ENCODE results near the gene FGD3. TPM values are rescaled to one million over a fixed set of nuclear protein-coding genes. Genes with fewer than 3 reads are reported as not detected.

The FGD3 gene
- polyA plus RNA-seq, 2 of the 4 experiments (the other 2 are of a cell fraction), result 0.18 to 0.23 TPM

DNA sequence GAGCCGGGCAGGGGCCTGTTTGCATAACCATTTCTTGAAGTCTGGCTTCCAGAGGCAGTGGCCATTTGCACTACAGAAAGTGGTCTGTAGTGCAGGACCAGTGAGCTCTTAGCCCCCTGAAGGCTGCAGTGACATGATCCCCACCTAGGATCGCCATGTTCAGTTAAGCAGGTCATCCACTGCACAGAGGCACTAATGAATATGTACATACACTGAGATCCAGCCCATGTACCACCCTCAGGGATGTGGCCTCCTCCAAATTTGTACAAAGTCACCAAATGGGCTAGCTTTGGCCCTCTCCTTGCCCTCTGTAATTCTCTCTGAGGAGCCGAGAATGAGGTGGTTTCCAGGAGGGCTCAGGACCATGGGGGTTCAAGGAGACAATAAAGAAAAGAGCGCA lies 102.9 kb downstream of the FGD3 start:
- Histone ChIP-seq H3K4me1 (no peaks in the 10 kb centered on the region), H3K4me2 (no peak overlapping the region), H3K27ac (no peak overlapping the region), H3K4me3 (no peak overlapping the region), H3K9me3 (no peaks in the 10 kb centered on the region)
- FAIRE-seq (no peak), ATAC-seq (no peak), DNase-seq (ENCODE audit: low read depth in 1 of 2, low spot score in 1 of 2) (no peak)
- CTCF ChIA-PET, result interaction anchor here (0.8 to 1.0 kb wide), 2 partner anchors 46 to 59 kb away, joined by 3 read pairs; no protein-coding TSS in a partner anchor
- POLR2A ChIA-PET, result no interaction called here
- TF ChIP-seq CTCF (IDR thresholded peaks at IDR 0.05) (no peak), ZFP36 (IDR thresholded peaks at IDR 0.05; ENCODE audit: borderline replicate concordance, partially characterized antibody) (no peak), RAD21 (conservative IDR thresholded peaks at IDR 0.05 in 1 of 2, IDR thresholded peaks at IDR 0.05 in 1 of 2) (no peak), HOXB13 (CRISPR knock-in tag; IDR thresholded peaks at IDR 0.05; ENCODE audit: low read depth) (no peak), RNF2 (IDR thresholded peaks at IDR 0.05; ENCODE audit: borderline replicate concordance, low read depth) (no peak), SMC3 (IDR thresholded peaks at IDR 0.05) (no peak), JUN (IDR thresholded peaks at IDR 0.05) (no peak), MAZ (IDR thresholded peaks at IDR 0.05; ENCODE audit: borderline replicate concordance, low read depth, low read length) (no peak)
- 79% methylated on average over 4 of the region's 4 CpGs for WGBS (ENCODE audit: missing lambda C conversion rate)

DNA sequence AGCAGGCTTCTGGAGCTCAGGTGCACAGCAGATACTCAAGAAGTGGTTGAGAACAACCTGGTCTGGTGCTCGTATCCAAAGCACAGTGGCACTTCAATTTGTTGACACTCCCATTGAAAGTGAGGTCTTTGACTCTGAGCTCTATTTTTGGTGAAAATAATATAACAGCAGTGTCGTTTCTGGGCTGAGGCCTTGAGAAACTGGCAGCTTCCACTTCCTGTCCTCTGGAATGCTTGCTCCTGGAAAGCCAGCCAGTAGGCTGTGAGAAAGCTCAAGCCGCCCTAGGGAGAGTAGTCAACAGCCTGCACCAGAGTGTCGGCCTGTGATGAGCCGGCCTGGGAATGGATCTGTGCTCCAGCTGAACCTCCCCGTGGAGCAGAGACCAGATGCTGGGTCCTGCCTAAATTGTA lies 104.4 kb downstream of the FGD3 start:
- ChIA-PET CTCF (interaction anchor here (1.1 to 1.3 kb wide), 2 partner anchors 8 to 48 kb away, joined by 4 to 6 read pairs; no protein-coding TSS in a partner anchor), POLR2A (no interaction called here)
- DNase-seq (ENCODE audit: low read depth in 1 of 2, low spot score in 1 of 2) (no peak), ATAC-seq (no peak), FAIRE-seq (no peak)
- Histone ChIP-seq H3K4me2 (no peak overlapping the region), H3K9me3 (no peaks in the 10 kb centered on the region), H3K4me1 (no peaks in the 10 kb centered on the region), H3K4me3 (no peak overlapping the region), H3K27ac (no peak overlapping the region)
- 70% methylated on average over 6 of the region's 6 CpGs for WGBS (ENCODE audit: missing lambda C conversion rate)
- TF ChIP-seq FOSL2 (IDR thresholded peaks at IDR 0.05), result no peak
- no peak for TF ChIP-seq FOSL2 (CRISPR knock-in tag; IDR thresholded peaks at IDR 0.05)
- TF ChIP-seq HDAC2 (IDR thresholded peaks at IDR 0.05), result no peak
- TF ChIP-seq HOXA7 (CRISPR knock-in tag; IDR thresholded peaks at IDR 0.05), result no peak

- Histone ChIP-seq H3K27ac (no peak overlapping the region), H3K9me3 (no peaks in the 10 kb centered on the region), H3K4me2 (no peak overlapping the region), H3K4me3 (no peak overlapping the region), H3K4me1 (no peaks in the 10 kb centered on the region)
- TF ChIP-seq JUN (IDR thresholded peaks at IDR 0.05) (no peak), RAD21 (conservative IDR thresholded peaks at IDR 0.05 in 1 of 2, IDR thresholded peaks at IDR 0.05 in 1 of 2) (no peak), MYC (IDR thresholded peaks at IDR 0.05; ENCODE audit: borderline replicate concordance, low read length) (no peak), CEBPB (IDR thresholded peaks at IDR 0.05) (no peak), RFX5 (IDR thresholded peaks at IDR 0.05) (no peak), GATA3 (IDR thresholded peaks at IDR 0.05; ENCODE audit: borderline replicate concordance) (no peak), EHF (CRISPR knock-in tag; IDR thresholded peaks at IDR 0.05) (no peak)
- no peak for FAIRE-seq
- POLR2A ChIA-PET, result no interaction called here
- ATAC-seq, result no peak
- CTCF ChIA-PET, result no interaction called here
- 82% methylated on average over 12 of the region's 15 CpGs for WGBS (ENCODE audit: missing lambda C conversion rate)
- DNase-seq (ENCODE audit: low read depth in 1 of 2, low spot score in 1 of 2), result no peak
These were observed 105.6 kb downstream of the FGD3 start for GRCh38 chr9:93052791-93053540.

DNA sequence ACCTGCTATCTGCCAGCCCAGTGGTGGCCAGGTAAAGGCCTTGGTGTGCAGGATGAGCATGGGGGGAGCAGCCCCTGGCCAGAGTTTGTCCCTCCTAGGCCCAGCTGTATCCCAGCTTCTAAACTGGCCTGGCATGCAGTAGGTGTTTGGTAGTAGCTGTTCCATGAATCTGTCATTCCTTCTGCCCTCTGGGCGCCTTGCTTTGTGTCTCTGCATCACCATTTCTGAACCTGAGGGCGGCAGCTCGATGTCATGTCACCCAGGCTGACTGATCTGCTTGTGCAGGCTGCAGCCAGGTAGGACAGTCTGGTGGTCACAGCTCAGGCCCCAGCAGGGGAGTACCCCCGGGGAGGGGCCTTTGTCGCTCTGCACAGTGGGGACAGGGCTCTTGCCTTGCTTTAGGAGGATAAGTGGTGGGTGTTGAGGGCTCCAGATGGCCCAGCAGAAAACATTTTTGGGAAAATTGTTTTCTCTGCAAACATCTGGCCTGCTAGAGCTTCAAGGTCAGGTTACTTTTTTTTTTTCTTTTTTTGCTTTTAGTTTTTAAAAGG lies 106.5 kb downstream of the FGD3 start:
- Histone ChIP-seq H3K4me3 (no peak overlapping the region), H3K4me1 (no peaks in the 10 kb centered on the region; the same call in 2 of the 3 replicates), H3K4me2 (no peak overlapping the region), H3K27ac (no peak overlapping the region), H3K9me3 (no peaks in the 10 kb centered on the region)
- no peak for DNase-seq (ENCODE audit: low read depth in 1 of 2, low spot score in 1 of 2)
- CTCF ChIA-PET, result interaction anchor here (0.7 to 1.0 kb wide), 2 partner anchors 14 to 15 kb away, joined by 3 read pairs; no protein-coding TSS in a partner anchor
- POLR2A ChIA-PET, result no interaction called here
- FAIRE-seq, result no peak
- WGBS (ENCODE audit: missing lambda C conversion rate), result 78% methylated on average over 5 of the region's 5 CpGs
- ATAC-seq, result no peak
- TF ChIP-seq ZC3H11A (IDR thresholded peaks at IDR 0.05) (no peak), CEBPB (IDR thresholded peaks at IDR 0.05) (no peak), MAFK (IDR thresholded peaks at IDR 0.05; ENCODE audit: partially characterized antibody) (no peak), RAD21 (conservative IDR thresholded peaks at IDR 0.05 in 1 of 2, IDR thresholded peaks at IDR 0.05 in 1 of 2) (no peak), PHF8 (IDR thresholded peaks at IDR 0.05; ENCODE audit: borderline replicate concordance, low read depth) (no peak), RCOR1 (IDR thresholded peaks at IDR 0.05; ENCODE audit: low read depth, low read length) (no peak), MAZ (IDR thresholded peaks at IDR 0.05; ENCODE audit: borderline replicate concordance, low read depth, low read length) (no peak), HDAC2 (IDR thresholded peaks at IDR 0.05) (no peak), FOSB (CRISPR knock-in tag; IDR thresholded peaks at IDR 0.05) (no peak), REST (IDR thresholded peaks at IDR 0.05) (no peak)

Measured in A549 (cell line).